Cerebellar nuclear complex (tissue), 1 donor: ENCODE results near the gene SHROOM4.

Source experiments
- DNase-seq, 2 experiments: peaks; one replicate each; lab custom pipeline; 2025; lab: John Stamatoyannopoulos, UW

The SHROOM4 gene

DNA sequence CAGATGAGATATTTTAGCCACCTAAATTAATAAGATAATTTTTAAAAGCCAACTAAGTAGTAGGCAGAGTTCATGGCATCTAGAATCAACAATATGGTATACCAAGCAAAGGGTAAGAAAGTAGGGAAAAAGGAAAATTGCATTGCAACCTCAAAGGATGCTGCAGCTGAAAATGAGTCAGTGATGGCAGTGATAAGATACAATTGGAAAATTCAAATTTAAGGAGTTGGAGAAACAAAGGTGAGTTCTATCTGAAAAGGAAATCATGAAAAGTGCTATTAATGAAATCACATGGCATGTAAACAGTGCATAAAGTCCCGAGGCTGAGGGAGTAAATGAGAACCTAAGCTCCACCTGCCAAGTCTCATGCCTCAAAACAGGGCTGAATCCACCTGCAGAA, 33.9 kb downstream of the SHROOM4 start:
- no peak for DNase-seq

DNA sequence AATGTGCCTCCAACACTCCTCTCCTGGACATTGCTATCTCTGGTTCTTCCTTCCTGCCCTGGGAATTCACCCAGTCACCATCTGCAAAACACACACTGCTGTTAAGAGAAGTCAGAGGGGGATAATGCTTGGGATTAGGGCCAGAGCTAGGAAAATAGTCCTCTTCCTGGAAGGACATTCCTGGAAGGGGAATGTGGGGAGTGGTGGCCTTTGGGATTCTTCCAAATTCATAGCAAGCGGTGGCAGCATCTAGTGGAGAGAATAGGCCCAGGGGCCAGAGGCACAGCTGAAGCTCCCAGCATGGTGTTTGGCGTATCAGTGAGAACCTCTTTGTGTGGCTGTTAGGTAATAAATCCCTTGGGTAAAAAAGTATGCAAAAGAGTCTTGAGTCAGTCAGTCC, 34.3 kb downstream of the SHROOM4 start:
- no peak for DNase-seq

DNA sequence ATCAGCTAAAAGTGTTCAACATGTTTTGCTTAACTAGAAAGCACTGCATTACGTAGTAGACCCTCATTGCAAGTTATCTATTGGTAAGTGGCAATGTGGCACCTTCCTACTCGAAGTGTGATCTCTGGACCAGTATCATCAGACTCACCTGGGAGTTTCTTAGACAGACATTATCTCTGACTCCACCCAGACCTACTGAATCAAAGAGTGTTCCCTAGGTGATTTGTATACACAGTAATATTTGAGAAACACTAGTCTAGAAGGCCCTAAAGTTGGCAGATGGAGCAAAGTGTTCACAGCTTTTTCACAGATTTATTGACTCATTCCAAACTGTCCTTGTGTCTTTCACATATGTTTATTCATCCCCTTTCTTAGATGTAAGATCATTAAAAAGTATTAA, 35.7 kb downstream of the SHROOM4 start:
- DNase-seq, result no peak

DNA sequence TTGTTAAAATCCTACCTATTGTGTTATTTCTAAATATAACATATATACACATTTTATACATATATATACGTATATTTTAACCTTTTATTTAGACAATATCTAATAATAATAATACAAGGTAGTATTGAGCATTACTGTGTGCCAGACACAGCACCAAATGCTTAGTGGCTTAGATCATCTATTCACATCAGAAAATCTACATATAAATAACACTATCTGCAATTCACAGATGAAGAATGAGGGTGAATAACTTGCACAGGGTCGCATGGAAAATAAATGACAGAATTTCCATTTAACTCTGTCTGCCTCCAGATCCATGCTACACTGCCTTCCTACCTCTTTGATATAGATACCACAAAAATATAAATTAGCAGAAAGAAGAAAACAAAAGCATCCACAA, 37.7 kb downstream of the SHROOM4 start:
- DNase-seq, result no peak

DNA sequence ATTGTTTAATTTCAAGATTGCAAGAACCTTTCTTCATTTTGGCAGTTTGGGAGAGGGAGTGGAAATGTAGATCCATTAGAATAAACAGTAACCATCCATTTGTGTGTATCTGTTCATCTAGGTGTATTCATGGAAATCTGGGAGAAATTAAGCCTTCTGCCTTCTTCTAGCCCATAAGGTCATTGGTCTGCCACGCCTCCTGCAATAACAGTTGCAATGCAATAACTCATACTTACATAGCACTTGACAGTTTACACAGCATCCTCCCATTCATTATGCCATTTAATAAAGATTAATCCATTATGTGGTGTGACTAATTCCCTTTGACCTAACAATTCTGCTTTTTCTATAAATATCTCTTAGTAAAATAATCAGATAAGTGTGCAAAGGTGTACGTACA, 42.6 kb downstream of the SHROOM4 start:
- DNase-seq, result no peak

DNA sequence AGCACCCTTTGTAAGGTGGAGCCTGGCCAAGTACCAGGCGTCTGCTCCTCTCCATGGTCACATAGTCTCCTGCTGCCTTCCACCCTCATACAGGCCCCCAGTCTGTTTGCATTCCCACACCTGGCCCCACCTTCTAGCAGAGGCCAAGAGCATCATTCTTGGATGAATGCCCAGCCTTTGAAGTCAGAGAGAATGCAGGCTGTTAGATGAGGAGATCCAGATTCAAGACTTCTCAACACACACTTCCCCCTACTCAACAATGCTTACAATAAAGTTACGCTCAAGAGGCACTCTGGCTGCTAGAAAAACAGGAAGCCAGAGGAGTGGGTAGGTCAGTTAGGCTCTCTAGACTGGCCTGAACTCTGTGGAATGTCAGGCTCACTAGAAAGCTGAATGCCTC, 43.3 kb downstream of the SHROOM4 start:
- DNase-seq, result no peak

DNA sequence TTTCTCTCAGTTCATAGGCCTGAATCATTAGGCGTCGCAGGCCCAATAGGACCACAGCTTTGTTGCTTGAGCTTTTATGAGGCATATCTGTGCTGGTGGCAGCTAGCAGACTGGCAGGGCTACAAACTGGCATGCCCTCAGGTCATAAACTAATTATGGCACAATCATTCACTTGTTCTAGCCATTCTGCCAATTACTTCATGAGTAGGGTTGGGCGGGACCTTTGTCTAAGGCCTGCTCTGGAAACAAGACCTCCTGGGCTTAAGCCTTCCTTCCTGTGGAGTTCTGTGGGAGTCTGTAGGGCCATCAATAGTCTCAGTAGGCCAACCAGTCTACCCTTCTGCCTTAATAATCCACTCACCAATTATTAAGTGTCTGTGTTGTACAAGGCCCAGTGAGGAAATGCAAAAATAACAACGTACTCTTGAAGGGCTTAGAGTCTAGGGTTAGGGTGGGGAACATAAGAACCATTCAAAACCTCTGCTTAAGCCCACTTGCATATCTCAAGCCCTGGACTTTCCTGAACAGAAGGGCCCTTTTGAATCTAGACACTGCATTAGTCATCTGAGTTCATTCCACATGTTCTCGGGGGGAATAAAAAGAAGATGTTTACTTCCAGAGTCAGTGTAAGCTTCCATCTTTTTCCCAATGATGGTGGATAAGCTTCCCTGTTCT, 44.5 kb downstream of the SHROOM4 start:
- no peak for DNase-seq

DNA sequence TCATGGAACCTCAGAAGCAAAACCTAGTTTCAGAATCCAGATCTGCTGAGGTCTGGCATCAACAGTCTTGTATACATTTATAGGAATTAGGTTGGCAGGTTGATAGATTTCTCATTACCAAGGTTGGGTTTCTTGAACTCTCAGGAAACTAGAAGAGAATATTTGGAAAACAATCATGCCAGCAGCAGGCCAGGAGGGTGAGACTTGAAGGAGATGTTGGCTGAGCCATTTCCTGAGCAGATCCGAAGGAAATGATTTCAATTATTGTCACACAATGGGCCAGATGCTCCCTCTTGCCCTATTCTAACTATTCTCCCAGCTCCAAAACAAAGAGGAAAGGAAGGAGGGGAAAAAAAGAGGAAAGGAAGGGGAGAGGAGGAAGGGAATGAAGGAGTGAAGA, 45.2 kb downstream of the SHROOM4 start:
- no peak for DNase-seq

DNA sequence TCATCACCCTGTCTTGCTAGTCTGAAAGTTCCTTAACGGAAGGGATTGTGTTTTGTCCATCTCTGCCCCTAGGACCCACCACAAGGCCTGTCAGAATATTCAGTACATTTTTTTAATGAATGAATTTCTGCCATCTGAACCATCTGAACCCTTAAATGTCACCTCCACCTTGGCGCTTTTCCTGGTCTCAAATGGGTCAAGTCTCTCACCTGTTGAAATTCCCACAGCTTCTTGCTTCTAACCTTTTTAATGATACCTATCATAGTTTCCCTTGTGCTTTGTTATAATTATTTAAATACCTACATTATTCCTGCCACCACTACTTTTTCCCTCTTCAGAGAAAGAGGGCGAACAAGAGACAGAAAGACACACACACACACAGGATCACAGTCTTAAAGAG, 48.0 kb downstream of the SHROOM4 start:
- no peak for DNase-seq

DNA sequence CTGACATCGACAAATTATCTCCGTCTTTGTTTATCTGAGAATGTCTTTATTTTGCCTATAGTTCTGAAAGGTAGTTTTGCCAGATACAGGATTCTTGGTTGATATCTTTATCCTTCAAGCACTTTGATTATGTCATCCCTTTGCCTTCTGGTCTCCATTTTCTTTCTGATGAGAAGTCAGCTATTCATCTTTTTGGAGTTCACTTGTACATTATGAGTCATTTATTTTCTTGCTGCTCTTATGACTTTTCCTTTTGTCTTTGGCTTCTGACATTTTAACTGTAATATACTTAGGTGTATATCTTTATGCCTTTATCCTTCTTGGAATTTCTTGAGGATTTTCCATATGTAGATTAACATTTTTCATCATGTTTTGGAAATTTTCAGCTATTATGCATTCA, 51.4 kb downstream of the SHROOM4 start:
- no peak for DNase-seq

DNA sequence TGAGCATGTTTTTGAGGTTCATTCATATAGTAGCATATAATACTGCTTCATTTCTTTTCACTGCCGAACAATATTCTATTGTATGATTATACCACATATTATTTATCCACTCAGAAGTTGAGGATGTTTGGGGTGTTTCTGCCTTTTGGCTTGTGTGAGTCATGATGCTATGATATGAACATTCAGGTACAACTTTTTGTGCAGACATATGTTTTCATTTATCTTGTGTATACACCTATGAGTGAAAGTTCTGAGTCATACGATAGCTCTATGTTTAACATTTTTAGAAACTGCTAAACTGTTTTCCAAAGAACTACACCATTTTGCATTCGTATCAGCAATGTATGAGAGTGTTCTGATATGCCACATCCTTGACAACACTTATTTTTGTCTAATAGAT, 57.7 kb downstream of the SHROOM4 start:
- no peak for DNase-seq

DNA sequence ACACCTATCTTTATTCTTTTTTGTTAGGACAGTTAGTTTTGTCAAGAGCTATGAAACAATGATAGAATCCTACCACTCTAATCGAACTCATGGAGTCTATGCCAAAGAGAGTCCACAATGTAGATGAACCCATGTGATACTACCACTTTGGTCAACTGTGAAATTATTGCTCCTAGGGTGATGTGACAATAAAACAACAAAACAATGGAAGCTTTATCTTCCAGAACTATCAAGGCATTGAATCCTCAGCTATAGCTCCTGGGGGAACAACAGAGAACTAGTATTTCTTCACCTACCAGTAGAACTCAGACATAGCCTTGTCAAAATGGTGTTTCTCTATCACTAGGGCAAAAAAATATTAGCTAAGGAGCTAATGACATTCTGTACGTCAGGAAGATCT, 62.9 kb downstream of the SHROOM4 start:
- no peak for DNase-seq

DNA sequence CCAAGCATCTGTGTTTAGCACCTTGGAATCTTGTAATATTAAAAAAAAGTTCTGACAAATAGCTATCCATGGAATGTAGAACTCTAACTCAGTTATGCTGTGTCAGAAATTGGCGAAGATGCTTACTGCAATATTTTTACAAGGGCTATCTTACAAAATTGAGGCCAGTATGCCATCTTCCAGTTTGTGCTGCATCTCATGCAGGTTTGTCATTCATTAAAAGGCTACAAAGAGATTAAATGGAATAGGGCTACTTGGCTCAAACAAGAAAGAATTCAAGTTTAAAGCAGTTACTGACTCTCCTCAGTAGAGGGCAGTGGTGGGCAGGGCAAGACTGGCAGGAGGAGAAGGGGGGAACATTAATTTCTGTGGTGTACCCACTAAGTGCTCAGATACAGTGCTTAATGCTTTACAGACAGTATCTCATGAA, 66.5 kb downstream of the SHROOM4 start:
- no peak for DNase-seq

DNA sequence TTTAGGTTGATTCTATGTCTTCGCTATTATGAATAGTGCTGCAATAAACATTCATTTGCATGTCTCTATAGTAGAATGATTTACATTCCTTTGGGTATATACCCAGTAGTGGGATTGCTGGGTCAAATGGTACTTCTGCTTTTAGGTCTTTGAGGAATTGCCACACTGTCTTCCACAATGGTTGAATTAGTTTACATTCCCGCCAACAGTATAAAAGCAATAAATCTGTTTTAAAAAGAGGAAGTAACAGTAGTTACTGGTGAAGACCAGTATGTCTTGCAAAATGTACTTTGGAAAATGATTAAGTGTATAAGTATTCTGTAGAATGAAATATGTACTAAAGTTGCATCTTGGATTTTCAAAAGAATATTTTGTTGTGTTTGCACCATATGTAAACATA, 77.3 kb downstream of the SHROOM4 start:
- no peak for DNase-seq

DNA sequence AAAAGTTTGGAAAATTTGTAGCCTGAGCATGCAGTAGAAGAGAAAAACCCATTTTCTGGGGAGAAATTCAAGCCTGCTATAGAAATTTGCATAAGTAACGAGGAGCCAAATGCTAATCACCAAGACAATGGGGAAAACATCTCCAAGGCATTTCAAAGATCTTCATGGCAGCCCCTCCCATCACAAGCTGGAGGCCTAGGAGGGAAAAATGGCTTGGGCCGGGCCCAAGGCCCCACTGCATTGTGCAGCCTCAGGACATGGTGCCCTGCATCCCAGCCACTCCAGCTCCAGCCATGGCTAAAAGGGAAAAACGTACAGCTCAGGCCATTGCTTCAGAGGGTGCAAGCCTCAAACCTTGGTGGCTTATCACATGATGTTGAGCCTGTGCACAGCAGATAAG, 87.7 kb downstream of the SHROOM4 start:
- DNase-seq, result no peak

DNA sequence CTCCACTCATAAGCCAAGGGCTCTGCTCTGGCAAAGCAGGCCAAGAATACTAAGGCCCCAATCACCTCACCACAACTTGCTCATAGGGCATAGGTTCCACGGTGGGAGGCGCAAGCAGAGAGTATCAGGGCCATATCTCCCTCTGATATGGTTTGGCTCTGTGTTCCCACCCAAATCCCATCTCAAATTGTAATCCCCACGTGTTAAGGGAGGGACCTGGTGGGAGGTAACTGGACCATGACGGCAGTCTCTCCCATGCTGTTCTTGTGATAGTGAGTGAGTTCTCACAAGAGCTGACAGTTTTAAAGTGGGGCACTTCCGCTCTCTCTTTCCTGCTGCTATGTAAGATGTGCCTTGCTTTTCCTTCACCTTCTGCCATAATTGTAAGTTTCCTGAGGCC, 88.7 kb downstream of the SHROOM4 start:
- DNase-seq, result no peak

DNA sequence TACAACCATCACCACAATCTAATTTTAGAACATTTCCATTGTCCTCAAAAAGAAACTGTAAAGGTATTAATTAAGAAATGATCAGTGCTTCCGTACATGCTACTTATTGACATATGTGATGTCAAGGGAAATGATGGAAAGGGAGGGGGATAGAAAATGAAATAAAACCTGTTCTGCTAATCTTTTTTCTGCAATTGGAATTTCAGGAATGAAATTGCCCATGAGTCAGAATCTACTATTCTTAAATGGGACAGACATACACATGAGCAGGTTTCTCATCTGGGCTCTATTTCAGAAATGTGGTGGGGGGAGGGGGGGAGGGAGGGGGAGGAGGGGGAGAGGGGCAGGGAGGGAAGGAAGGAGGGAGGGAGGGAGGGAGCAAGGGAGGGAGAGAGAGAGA, 91.0 kb downstream of the SHROOM4 start:
- DNase-seq, result no peak

DNA sequence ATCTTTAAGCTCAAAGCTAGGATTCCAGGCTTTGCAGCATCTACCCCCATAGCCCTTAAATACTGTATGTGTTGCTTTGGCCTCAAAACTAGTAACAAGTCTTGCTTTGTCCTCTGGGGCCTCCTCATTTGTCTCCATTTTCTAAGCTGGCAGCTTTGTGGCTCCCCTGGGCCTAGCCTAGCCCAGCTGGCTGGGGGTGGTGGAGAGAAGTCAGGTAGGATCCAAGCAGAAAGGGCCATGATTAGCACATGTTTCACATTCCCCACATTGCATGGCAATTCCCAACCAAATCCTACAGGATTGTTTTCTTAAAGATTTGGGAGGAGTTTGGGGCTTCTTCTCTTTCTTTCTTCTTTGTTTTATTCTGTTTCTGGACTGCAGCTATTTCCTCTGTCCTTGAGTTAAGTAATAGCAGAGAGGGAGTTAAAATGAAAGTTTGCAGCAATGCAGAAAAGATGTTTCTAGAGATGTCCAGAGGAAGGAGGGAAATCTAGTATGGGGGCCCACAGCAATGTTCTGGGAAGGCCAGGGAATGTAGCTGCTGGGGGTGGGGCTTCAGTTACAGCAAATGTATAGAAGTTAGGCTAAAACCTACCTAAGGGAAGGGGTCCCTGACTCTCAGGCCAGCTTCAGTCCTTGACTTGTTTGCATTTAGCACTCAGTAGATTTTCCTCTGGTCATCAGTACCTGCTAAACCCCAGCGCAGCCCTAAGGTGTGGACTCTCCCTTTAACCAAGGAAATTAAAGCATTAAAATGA, 92.1 kb downstream of the SHROOM4 start:
- no peak for DNase-seq

DNA sequence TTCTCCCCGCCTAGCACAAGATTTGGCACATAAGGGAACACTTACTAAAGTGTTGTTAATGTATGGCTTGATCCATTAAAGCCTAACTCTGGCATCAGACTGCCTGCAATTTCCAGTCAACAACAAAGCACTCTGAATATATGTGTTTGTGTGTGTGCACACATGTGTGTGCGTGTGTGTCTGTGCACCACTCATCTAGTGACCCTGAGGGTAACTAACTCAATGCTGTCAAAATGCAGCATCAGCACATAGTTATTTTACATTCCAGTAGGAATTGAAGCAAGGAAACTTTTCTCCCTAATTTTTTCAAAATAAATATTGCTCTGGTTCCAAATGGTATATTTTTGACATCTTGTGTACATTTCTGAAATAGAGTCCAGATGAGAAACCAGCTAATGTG, 94.4 kb downstream of the SHROOM4 start:
- no peak for DNase-seq

DNA sequence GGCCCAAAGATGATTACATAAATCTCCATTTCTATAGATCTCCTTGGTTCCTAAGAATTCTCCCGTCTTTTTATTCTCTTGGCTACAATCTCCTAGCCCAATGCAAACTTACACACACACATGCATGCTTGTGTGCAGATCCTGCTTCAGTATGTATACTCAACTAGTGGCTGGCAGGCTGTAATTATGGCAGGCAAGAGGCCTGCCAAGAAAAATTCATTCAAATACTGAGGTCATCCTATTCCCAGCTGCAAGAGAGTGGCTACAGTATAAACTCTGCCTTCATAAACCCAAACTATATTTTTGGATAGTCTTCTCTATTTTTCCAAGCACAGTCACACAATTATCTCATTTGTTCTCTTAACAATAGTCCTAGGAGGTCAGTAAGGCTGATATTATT, 95.2 kb downstream of the SHROOM4 start:
- DNase-seq, result no peak

DNA sequence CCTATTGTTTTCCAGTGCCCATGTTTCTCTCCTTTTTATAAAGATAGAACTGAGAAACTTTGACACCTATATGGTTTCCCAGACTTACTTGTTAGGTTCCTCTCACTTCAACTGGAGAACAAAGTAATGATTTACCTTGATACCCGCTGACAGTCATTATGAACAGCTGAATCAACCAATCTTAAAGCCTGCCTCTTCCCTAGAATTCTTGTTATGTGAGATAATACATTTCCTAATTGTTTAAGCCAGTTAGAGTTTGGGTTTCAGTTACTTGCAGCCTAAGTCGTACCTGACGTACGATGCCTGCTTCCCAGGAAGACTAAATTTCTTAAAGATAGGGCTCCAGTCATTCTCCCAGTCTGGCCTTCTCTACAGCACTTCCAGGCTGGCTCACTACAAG, 97.3 kb downstream of the SHROOM4 start:
- DNase-seq, result no peak

DNA sequence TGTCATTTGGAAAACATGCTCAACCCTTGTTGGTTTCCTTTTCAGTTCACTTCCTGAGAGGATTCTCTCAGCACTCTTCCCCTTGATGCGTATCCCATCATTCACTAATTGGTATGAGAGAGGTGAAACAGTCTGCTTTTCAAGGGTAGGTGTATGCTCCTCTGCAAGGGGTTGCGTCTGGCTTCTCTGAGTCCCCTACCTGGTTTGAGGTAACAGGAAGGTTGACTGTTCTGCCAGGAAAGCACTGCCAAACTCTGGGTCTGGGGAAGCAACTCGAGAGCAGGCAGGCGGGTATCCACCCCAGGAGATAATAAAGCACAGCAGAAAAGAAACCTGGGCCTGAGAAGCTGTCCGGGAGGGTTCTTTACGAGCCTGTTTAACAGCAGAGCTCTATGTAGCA, 101.2 kb downstream of the SHROOM4 start:
- DNase-seq, result no peak

DNA sequence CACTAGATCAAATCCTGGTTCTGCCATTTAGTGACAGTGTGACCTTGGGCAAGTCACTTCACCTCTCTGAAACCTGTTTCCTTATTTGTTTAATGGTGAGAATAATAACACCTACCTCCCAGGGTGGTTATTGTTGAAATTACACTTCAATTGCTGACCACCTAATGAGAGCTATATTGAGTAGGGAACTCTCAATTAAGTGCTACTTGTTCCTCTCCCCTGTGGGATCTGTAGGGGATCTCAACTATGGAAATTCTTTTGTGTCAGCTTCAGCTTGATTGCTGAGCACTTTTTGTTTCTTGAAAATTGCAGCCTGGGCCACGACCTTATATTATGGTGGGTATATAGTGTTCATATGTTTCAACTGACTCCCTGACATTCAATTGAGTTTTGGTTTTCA, 102.1 kb downstream of the SHROOM4 start:
- no peak for DNase-seq
